SK-N-SH treated with all-trans-retinoic acid at 6 μM for 48 hours (cell line): ENCODE results near the gene GDF2.

Source experiments
- ATAC-seq: fragments of 200-7000 bp; cut with Tn5 transposase; 3 replicates; pipeline ENCODE4 v1.9.1; 2020; ENCODE audit warnings: mild to moderate bottlenecking, moderate library complexity
- ARNTL ChIP-seq: fragments of 450-650 bp; formaldehyde crosslinking; IDR thresholded peaks from 2 replicates; pipeline ENCODE4 v1.5.0; 2020; ENCODE audit warnings: low read depth, mild to moderate bottlenecking, moderate library complexity, borderline replicate concordance
- BACH2 ChIP-seq: fragments of 250-450 bp; sonication (Bioruptor Pico); IDR thresholded peaks from 2 replicates; pipeline ENCODE4 v1.9.0; 2021; ENCODE audit warnings: mild to moderate bottlenecking, borderline replicate concordance
- CSDC2 ChIP-seq: fragments of 250-450 bp; sonication (Bioruptor Pico); IDR thresholded peaks from 2 replicates; pipeline ENCODE4 v1.5.0; 2020; ENCODE audit warnings: mild to moderate bottlenecking, moderate library complexity
- ESRRG ChIP-seq: fragments of 250-450 bp; sonication (Bioruptor Pico); IDR thresholded peaks from 2 replicates; pipeline ENCODE4 v1.6.1; 2021; ENCODE audit warnings: mild to moderate bottlenecking
- GLIS3 ChIP-seq: fragments of 250-450 bp; sonication (Bioruptor Pico); IDR thresholded peaks from 2 replicates; pipeline ENCODE4 v1.5.0; 2020; ENCODE audit warnings: mild to moderate bottlenecking, moderate library complexity
- ISL1 ChIP-seq: fragments of 250-450 bp; sonication (Bioruptor Pico); IDR thresholded peaks from 2 replicates; pipeline ENCODE4 v2.1.2; 2022; ENCODE audit warnings: mild to moderate bottlenecking, moderate library complexity
- OSR1 ChIP-seq: fragments of 250-450 bp; sonication (Bioruptor Pico); IDR thresholded peaks from 2 replicates; pipeline ENCODE4 v1.8.0; 2022; ENCODE audit warnings: moderate library complexity, mild to moderate bottlenecking, inconsistent platforms
- PATZ1 ChIP-seq: fragments of 250-450 bp; sonication (Bioruptor Pico); IDR thresholded peaks from 2 replicates; pipeline ENCODE4 v1.8.0; 2020; ENCODE audit warnings: mild to moderate bottlenecking, moderate library complexity, borderline replicate concordance
- PPARA ChIP-seq: fragments of 250-450 bp; sonication (Bioruptor Pico); IDR thresholded peaks from 2 replicates; pipeline ENCODE4 v1.5.0; 2020; ENCODE audit warnings: mild to moderate bottlenecking, borderline replicate concordance
- RARB ChIP-seq: fragments of 250-450 bp; sonication (Bioruptor Pico); IDR thresholded peaks from 2 replicates; pipeline ENCODE4 v1.8.0; 2021; ENCODE audit warnings: mild to moderate bottlenecking, moderate library complexity
- SNAI2 ChIP-seq: fragments of 250-450 bp; sonication (Bioruptor Pico); IDR thresholded peaks from 2 replicates; pipeline ENCODE4 v1.5.0; 2020; ENCODE audit warnings: mild to moderate bottlenecking, moderate library complexity
- TCF4 ChIP-seq: fragments of 250-450 bp; sonication (Bioruptor Pico); IDR thresholded peaks from 2 replicates; pipeline ENCODE4 v1.8.0; 2021; ENCODE audit warnings: mild to moderate bottlenecking, moderate library complexity, borderline replicate concordance
- TOX ChIP-seq: fragments of 250-450 bp; sonication (Bioruptor Pico); IDR thresholded peaks from 2 replicates; pipeline ENCODE4 v1.8.0; 2021; ENCODE audit warnings: mild to moderate bottlenecking, moderate library complexity, borderline replicate concordance
- ZC3H10 ChIP-seq: fragments of 250-450 bp; sonication (Bioruptor Pico); IDR thresholded peaks from 2 replicates; pipeline ENCODE4 v1.5.1; 2021; ENCODE audit warnings: mild to moderate bottlenecking, moderate library complexity
- ZFP3 ChIP-seq: fragments of 250-450 bp; sonication (Bioruptor Pico); IDR thresholded peaks from 2 replicates; pipeline ENCODE4 v1.5.0; 2020; ENCODE audit warnings: mild to moderate bottlenecking, moderate library complexity
- ZFP30 ChIP-seq: fragments of 450-650 bp; formaldehyde crosslinking; IDR thresholded peaks from 2 replicates; pipeline ENCODE4 v1.5.0; 2022; ENCODE audit warnings: mild to moderate bottlenecking, moderate library complexity
- ZNF565 ChIP-seq: fragments of 450-650 bp; formaldehyde crosslinking; conservative IDR thresholded peaks from 2 replicates; pipeline ENCODE4 v1.5.0; 2020; ENCODE audit warnings: low read depth, mild to moderate bottlenecking, moderate library complexity
- ZNF70 ChIP-seq: fragments of 450-650 bp; formaldehyde crosslinking; IDR thresholded peaks from 2 replicates; pipeline ENCODE4 v1.5.0; 2020; ENCODE audit warnings: mild to moderate bottlenecking, moderate library complexity
- ZNF8 ChIP-seq: fragments of 450-650 bp; formaldehyde crosslinking; IDR thresholded peaks from 2 replicates; pipeline ENCODE4 v1.5.0; 2020; ENCODE audit warnings: mild to moderate bottlenecking, moderate library complexity
- TF ChIP-seq, protein P1 (sequence below): fragments of 250-450 bp; sonication (Bioruptor Pico); IDR thresholded peaks from 2 replicates; pipeline ENCODE4 v1.5.1; 2020; ENCODE audit warnings: low read depth, mild to moderate bottlenecking, moderate library complexity
- TF ChIP-seq, protein P2 (sequence below): fragments of 250-450 bp; sonication (Bioruptor Pico); IDR thresholded peaks from 2 replicates; pipeline ENCODE4 v1.8.0; 2021; ENCODE audit warnings: low read depth, mild to moderate bottlenecking, moderate library complexity, borderline replicate concordance
- TF ChIP-seq, protein P3 (sequence below): fragments of 250-450 bp; sonication (Bioruptor Pico); IDR thresholded peaks from 2 replicates; pipeline ENCODE4 v1.5.0; 2020; ENCODE audit warnings: mild to moderate bottlenecking, moderate library complexity

Gene GDF2

DNA sequence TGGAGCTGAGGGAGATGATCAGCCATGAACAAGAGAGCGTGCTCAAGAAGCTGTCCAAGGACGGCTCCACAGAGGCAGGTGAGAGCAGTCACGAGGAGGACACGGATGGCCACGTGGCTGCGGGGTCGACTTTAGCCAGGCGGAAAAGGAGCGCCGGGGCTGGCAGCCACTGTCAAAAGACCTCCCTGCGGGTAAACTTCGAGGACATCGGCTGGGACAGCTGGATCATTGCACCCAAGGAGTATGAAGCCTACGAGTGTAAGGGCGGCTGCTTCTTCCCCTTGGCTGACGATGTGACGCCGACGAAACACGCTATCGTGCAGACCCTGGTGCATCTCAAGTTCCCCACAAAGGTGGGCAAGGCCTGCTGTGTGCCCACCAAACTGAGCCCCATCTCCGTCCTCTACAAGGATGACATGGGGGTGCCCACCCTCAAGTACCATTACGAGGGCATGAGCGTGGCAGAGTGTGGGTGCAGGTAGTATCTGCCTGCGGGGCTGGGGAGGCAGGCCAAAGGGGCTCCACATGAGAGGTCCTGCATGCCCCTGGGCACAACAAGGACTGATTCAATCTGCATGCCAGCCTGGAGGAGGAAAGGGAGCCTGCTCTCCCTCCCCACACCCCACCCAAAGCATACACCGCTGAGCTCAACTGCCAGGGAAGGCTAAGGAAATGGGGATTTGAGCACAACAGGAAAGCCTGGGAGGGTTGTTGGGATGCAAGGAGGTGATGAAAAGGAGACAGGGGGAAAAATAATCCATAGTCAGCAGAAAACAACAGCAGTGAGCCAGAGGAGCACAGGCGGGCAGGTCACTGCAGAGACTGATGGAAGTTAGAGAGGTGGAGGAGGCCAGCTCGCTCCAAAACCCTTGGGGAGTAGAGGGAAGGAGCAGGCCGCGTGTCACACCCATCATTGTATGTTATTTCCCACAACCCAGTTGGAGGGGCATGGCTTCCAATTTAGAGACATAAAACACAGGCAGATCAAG is 3.3 kb downstream of the GDF2 start:
- no peak for TF ChIP-seq ZNF70 (CRISPR knock-in tag)
- TF ChIP-seq, protein P1, sequence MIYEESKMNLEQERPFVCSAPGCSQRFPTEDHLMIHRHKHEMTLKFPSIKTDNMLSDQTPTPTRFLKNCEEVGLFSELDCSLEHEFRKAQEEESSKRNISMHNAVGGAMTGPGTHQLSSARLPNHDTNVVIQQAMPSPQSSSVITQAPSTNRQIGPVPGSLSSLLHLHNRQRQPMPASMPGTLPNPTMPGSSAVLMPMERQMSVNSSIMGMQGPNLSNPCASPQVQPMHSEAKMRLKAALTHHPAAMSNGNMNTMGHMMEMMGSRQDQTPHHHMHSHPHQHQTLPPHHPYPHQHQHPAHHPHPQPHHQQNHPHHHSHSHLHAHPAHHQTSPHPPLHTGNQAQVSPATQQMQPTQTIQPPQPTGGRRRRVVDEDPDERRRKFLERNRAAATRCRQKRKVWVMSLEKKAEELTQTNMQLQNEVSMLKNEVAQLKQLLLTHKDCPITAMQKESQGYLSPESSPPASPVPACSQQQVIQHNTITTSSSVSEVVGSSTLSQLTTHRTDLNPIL: no peak
- no peak for TF ChIP-seq PATZ1 (CRISPR knock-in tag)
- TF ChIP-seq ZNF565 (CRISPR knock-in tag): no peak
- no peak for TF ChIP-seq RARB (CRISPR knock-in tag)
- TF ChIP-seq ZFP3 (CRISPR knock-in tag): no peak
- no peak for TF ChIP-seq ISL1
- no peak for TF ChIP-seq PPARA (CRISPR knock-in tag)
- TF ChIP-seq ZC3H10 (CRISPR knock-in tag): no peak
- TF ChIP-seq ZFP30 (CRISPR knock-in tag): no peak
- no peak for TF ChIP-seq ESRRG (CRISPR knock-in tag)
- no peak for TF ChIP-seq ZNF8 (CRISPR knock-in tag)
- ATAC-seq: no peak

DNA sequence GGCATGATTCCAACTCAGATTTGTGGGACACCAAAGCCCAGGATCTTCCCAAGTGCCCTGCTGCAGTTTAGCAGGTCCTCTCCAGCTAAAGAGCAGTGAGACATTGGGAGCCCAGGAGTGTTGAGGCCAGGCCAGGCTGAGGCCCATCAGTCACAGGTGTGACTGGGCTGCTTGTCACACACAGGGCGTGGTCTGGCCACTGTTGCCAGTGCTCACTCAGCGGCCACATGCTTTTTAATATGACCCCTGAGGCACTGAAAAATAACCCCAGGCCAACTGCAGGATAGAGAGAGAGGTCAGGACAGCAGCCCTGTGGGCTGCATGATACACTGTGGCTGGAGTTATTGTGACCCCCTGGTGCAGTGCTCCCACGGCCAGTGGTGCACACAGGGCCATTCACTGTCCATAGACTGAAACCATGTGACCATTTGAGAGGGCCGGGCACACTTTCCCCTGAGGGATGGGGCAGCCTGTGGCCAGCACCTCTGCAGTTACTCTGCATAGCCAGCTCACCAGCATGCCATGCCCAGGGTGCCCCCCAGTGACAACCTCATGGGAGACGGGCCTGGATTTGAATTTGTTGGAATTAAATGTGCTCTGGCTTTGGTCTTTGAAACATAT is 4.2 kb downstream of the GDF2 start:
- ATAC-seq: no peak

More for the DNA sequence above, 4.2 kb downstream of the GDF2 start:
- TF ChIP-seq ZNF70 (CRISPR knock-in tag) (no peak), CSDC2 (CRISPR knock-in tag) (no peak), ZNF8 (CRISPR knock-in tag) (no peak), SNAI2 (no peak), PATZ1 (CRISPR knock-in tag) (no peak), RARB (CRISPR knock-in tag) (no peak), GLIS3 (CRISPR knock-in tag) (no peak), ARNTL (CRISPR knock-in tag) (no peak), ESRRG (CRISPR knock-in tag) (no peak), PPARA (CRISPR knock-in tag) (no peak), TCF4 (no peak), ZC3H10 (CRISPR knock-in tag) (no peak), TOX (no peak), ZFP3 (CRISPR knock-in tag) (no peak), ZFP30 (CRISPR knock-in tag) (no peak), BACH2 (CRISPR knock-in tag) (no peak), ZNF565 (CRISPR knock-in tag) (no peak), OSR1 (no peak)
- TF ChIP-seq, protein P2, sequence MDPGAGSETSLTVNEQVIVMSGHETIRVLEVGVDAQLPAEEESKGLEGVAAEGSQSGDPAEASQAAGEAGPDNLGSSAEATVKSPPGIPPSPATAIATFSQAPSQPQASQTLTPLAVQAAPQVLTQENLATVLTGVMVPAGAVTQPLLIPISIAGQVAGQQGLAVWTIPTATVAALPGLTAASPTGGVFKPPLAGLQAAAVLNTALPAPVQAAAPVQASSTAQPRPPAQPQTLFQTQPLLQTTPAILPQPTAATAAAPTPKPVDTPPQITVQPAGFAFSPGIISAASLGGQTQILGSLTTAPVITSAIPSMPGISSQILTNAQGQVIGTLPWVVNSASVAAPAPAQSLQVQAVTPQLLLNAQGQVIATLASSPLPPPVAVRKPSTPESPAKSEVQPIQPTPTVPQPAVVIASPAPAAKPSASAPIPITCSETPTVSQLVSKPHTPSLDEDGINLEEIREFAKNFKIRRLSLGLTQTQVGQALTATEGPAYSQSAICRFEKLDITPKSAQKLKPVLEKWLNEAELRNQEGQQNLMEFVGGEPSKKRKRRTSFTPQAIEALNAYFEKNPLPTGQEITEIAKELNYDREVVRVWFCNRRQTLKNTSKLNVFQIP: no peak
- TF ChIP-seq, protein P3, sequence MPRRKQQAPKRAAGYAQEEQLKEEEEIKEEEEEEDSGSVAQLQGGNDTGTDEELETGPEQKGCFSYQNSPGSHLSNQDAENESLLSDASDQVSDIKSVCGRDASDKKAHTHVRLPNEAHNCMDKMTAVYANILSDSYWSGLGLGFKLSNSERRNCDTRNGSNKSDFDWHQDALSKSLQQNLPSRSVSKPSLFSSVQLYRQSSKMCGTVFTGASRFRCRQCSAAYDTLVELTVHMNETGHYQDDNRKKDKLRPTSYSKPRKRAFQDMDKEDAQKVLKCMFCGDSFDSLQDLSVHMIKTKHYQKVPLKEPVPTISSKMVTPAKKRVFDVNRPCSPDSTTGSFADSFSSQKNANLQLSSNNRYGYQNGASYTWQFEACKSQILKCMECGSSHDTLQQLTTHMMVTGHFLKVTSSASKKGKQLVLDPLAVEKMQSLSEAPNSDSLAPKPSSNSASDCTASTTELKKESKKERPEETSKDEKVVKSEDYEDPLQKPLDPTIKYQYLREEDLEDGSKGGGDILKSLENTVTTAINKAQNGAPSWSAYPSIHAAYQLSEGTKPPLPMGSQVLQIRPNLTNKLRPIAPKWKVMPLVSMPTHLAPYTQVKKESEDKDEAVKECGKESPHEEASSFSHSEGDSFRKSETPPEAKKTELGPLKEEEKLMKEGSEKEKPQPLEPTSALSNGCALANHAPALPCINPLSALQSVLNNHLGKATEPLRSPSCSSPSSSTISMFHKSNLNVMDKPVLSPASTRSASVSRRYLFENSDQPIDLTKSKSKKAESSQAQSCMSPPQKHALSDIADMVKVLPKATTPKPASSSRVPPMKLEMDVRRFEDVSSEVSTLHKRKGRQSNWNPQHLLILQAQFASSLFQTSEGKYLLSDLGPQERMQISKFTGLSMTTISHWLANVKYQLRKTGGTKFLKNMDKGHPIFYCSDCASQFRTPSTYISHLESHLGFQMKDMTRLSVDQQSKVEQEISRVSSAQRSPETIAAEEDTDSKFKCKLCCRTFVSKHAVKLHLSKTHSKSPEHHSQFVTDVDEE (CRISPR knock-in tag): no peak
- TF ChIP-seq, all 23 proteins: peak for 0
